ENCODE results near the gene ACP7. TPM values are rescaled to one million over a fixed set of nuclear protein-coding genes. Genes with fewer than 3 reads are reported as not detected.

Gene ACP7
- total and polyA plus RNA-seq, 10 of the 15 experiments (the other 5 are each of a cell fraction or from before 2014, with no cell fraction given) = not detected

DNA sequence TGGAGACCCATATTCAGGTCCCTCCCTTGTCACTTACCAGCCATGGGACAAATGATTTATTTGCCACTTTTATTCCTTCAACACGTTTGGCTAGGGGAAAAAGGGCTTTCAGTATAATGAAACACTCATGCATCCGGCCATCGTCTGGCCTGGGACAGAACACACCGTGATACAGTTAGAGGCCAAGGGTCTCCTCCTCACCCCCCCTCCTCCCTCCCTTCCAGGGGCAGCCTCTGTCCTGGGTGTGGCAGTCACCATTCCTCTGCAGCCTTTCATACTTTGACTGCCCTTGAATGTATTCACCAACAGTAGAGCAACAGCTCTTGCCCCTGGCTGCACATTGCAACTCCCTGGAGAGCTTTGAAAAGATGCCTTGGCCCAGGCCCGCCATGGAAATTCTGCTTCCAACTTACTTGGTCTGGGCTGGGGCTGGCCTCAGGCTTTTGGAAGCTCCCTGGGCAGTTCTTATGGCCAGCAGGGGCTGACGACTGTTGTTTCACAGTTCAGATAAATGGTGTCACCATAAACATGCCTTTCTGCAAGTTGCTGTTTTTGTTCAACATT lies 44.4 kb downstream of the ACP7 start (continued):
- TF ChIP-seq EED (IDR thresholded peaks at IDR 0.05; ENCODE audit: low read depth) = no peak
- TF ChIP-seq IRF4 (IDR thresholded peaks at IDR 0.05; ENCODE audit: low read depth, low read length) = no peak
- TF ChIP-seq KAT2A (conservative IDR thresholded peaks at IDR 0.05; ENCODE audit: control insufficient read depth, low read depth, low read length) = no peak
- TF ChIP-seq SMARCA5 (IDR thresholded peaks at IDR 0.05) = no peak
- TF ChIP-seq ATF2 (IDR thresholded peaks at IDR 0.05; ENCODE audit: low read length) = no peak

GRCh38 chr19:39129116-39129515 lies 44.9 kb downstream of the ACP7 start:
- no peaks in the 10 kb centered on the region for H3K9me3 ChIP-seq (replicated peaks; ENCODE audit: control insufficient read depth, insufficient read depth, low read length)
- FAIRE-seq = no peak
- ChIA-PET RAD21 (ENCODE audit: unreplicated experiment) (no interaction called here), POLR2A (interaction anchor here (0.8 kb wide), 1 partner anchor 111 kb away, joined by 5 read pairs; no protein-coding TSS in a partner anchor), CTCF (interaction anchor here (0.5 kb wide), 1 partner anchor 200 kb away, joined by 3 read pairs; no protein-coding TSS in a partner anchor), SMC1A (ENCODE audit: uncharacterized antibody, unreplicated experiment) (no interaction called here)
- no peaks in the 10 kb centered on the region for H4K20me1 ChIP-seq (ENCODE audit: control insufficient read depth, insufficient read depth)
- in situ Hi-C loops (cut with MboI) (no loop called here), intact Hi-C loops (cut with micrococcal nuclease; ENCODE audit: unreplicated experiment) (loop anchor here (10.0 kb wide), 1 partner anchor 406 kb away; the partner anchor contains the start of gene EID2B)
- peaks cover 15% of the 10 kb centered on the region for H3K79me2 ChIP-seq (ENCODE audit: control insufficient read depth, insufficient read depth, low read length)
- no peaks in the 10 kb centered on the region for H3K36me3 ChIP-seq (ENCODE audit: control insufficient read depth in 2 of 2, insufficient read depth in 2 of 2, low read length in 1 of 2)
- no peak overlapping the region for H3K4me3 ChIP-seq
- no peak overlapping the region for H3K27ac ChIP-seq (ENCODE audit: control insufficient read depth, insufficient read depth)
- no peak for DNase-seq (ENCODE audit: low read depth, low spot score)
- ATAC-seq = no peak
- H2AFZ ChIP-seq (ENCODE audit: control insufficient read depth, low read depth, low read length) = no peak overlapping the region
- no peaks in the 10 kb centered on the region for H3K27me3 ChIP-seq (replicated peaks in 1 of 2; ENCODE audit: control insufficient read depth in 2 of 2, insufficient read depth in 2 of 2, low read length in 1 of 2)
- H3K4me2 ChIP-seq (ENCODE audit: control insufficient read depth, insufficient read depth) = no peak overlapping the region
- WGBS (ENCODE audit: insufficient coverage, insufficient replicate concordance, low lambda C conversion rate, missing lambda C conversion rate) = 97% methylated on average over 11 of the region's 11 CpGs
- no peak overlapping the region for H3K9ac ChIP-seq (ENCODE audit: control insufficient read depth, insufficient read depth, low read length)
- TF ChIP-seq NKRF (conservative IDR thresholded peaks at IDR 0.05) = no peak
- no peak for TF ChIP-seq STAT1 (conservative IDR thresholded peaks at IDR 0.05)
- no peak for TF ChIP-seq HCFC1 (IDR thresholded peaks at IDR 0.05; ENCODE audit: low read length)
- no peak for TF ChIP-seq HDAC6 (IDR thresholded peaks at IDR 0.05; ENCODE audit: unreplicated experiment)
- no peak for TF ChIP-seq GATAD2B (conservative IDR thresholded peaks at IDR 0.05; ENCODE audit: low read depth)
- no peak for TF ChIP-seq ZBTB11 (CRISPR knock-in tag; IDR thresholded peaks at IDR 0.05)
- TF ChIP-seq KDM1A (IDR thresholded peaks at IDR 0.05; ENCODE audit: borderline replicate concordance) = no peak
- TF ChIP-seq SRF (IDR thresholded peaks at IDR 0.05; ENCODE audit: low read depth in 2 of 2, low read length in 2 of 2) = no peak
- TF ChIP-seq POLR2AphosphoS5 (IDR thresholded peaks at IDR 0.05; ENCODE audit: low read length) = no peak
- TF ChIP-seq, protein P1, sequence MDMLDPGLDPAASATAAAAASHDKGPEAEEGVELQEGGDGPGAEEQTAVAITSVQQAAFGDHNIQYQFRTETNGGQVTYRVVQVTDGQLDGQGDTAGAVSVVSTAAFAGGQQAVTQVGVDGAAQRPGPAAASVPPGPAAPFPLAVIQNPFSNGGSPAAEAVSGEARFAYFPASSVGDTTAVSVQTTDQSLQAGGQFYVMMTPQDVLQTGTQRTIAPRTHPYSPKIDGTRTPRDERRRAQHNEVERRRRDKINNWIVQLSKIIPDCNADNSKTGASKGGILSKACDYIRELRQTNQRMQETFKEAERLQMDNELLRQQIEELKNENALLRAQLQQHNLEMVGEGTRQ (IDR thresholded peaks at IDR 0.05; ENCODE audit: borderline replicate concordance, low read depth, low read length) = no peak
- peaks cover 15% of the 10 kb centered on the region for H3K4me1 ChIP-seq (ENCODE audit: control insufficient read depth, insufficient read depth, low read length)
- no TSS peak for BruUV-seq (replicated peaks)
